GM19351 (cell line): ENCODE measurements around the gene PURA.
A peak's percentile ranks its signal among the peaks of the same experiment; 100 is the strongest.

Experiments
- ATAC-seq: cut with Tn5 transposase; IDR thresholded peaks from one replicate; pipeline ENCODE4 v1.9.1; 2021; ENCODE audit warnings: mild to moderate bottlenecking, moderate library complexity; ENCODE audit not compliant: unreplicated experiment

Gene PURA

DNA sequence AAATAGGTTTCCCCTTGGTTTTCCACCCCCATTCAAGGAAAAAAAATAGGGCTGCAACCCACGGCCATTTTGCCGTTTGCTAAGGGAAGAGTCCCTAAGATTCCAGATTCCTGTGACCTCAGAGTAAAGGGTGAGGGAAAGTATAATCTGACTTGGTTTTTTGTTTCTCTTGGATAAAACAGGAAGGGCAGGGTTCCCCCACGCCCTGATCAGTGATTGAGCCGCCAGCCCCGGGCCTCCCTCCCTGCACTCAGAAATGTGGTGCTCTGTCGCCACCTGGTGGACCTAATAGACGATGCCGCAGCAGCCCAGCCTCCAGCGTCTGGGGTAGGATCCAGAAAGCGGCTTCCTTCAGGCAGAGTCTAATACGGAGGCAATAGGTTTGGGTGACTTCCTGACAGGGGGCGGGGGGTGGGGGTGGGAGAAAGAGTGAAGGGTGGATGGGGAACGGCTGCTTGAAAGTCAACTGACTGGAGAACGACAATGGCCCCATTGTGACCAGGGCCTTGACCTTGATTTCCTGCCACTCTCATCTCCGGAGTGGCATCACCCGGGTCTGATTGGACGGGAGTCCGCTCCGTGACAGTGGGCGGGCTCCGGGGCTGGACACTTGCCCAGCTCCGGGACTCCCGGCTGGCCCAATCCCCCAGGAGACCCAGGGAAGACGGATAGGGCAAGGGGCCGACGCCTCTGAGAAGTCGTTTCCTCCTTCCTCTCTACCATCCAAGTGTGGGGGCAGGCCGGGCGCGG lies 43.3 kb downstream of the PURA start:
- peak; percentile 97 for ATAC-seq

DNA sequence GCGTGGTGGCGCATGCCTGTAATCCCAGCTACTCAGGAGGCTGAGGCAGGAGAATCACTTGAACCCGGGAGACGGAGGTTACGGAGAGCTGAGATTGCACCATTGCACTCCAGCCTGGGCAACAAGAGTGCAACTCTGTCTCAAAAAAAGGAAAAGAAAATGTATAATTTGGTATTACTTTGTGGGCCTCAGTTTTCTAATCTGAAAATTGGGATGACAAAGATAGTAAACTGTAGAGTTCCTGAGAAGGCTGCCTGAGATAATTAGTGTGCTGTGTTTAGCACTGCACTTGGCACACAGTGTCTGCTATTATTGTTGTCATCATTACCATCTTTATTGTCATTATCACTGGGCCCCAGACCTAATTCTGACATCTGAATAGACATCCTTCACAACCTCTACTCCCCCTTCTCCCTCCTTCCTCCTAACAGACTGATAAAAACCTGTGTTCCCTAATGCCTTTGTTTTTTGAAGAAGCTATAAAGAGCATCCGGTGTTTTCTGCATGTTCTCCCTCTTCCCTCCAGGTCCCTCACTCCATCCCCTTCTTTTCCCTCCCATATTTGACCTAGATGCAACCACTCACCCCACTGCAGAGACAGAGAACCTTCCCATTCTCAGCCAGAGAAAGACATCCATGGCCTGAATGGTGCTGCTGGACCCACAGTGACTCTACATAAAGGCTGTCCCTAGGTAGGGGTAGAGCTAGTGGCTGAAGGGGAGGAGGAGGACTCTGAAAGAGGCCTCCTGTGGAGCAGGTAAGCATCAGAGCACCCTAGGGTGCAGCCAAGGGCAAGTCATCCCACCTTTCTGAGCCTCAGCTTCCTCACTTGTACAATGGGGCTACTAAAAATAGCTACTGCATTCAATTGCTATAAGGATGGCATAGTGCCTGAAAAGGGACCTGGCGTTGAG lies 45.4 kb downstream of the PURA start:
- no peak for ATAC-seq

DNA sequence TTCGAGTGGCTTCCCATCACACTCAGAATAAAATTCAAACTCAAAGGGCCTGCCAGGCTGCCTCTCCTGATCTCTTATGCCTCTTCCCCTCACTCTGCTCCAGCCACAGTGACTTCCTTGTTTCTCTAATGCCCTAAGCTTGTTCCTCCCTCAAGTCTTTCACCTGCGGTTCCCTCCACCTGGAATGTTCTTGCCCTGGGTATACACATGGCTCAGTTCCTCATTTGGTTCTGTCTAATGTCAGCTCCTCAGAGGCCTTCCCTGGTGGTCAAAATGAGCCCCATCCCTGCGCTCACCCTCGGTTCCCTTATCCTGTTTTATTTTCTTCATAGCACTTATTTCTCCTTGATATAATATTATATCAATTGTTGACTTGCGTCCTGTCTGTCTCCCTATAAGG lies 48.4 kb downstream of the PURA start:
- ATAC-seq, result no peak

- no peak for ATAC-seq
These were observed 48.9 kb downstream of the PURA start for GRCh38 chr5:140162781-140163180.

- ATAC-seq, result no peak
These were observed 51.4 kb downstream of the PURA start for GRCh38 chr5:140165101-140165922.

DNA sequence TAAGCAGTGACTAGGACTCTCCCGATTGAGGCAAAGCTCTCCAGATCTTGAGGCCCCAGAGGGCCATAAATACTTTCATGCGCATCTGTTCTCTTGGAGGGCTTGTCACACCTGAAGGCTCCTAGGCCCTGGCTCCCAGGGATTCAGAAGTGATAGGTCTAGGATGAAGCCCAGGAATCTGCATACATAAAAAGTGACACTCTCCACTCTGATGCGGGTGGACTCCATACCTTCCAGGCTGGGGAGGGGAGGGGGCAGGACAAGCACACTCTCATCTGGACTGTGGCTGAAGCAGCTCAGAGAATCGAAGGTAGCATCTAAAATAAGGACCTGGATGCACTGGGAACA lies 52.0 kb downstream of the PURA start:
- ATAC-seq, result no peak

- no peak for ATAC-seq
These were observed 53.0 kb downstream of the PURA start for GRCh38 chr5:140166911-140167310.

- no peak for ATAC-seq
These were observed 54.5 kb downstream of the PURA start for GRCh38 chr5:140168371-140168770.

GRCh38 chr5:140169410-140169809 lies 55.5 kb downstream of the PURA start:
- ATAC-seq, result no peak

DNA sequence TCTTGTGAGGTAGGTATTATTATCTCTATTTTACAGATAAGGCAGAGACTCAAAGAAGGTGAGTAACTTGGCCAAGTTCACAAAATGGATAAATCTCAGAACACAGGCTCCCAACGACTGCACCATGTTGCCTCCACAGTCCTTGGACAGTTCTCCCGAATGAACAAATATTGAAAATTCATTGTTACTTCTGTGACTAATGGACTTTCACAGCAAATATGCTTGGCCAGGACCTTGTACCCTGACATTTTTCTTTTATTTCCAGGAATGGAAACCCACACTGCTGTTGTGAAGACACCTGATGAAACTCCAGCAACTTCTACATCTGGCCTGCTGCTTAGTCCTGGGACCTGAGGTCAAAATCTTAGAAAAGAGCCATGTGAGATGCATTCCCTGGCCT lies 58.6 kb downstream of the PURA start:
- ATAC-seq, result no peak

DNA sequence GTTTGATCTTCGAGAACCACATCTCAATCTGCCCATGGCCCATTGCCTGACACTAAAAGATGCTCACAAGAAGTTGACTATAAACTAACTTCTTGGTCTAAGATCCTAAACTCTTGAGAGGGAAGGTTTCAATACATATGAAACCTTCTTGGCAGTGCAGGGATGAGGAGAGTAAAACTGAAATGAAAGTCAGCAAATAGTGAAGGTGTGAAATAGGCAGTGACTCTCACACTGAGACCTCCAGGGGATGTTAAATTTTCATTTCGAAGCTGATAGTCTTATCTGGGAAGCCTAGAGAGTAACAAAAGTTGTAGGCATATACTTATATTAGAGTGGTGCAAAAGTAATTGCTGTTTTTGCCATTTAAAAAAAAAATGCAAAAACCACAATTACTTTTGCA lies 60.1 kb downstream of the PURA start:
- ATAC-seq, result no peak

DNA sequence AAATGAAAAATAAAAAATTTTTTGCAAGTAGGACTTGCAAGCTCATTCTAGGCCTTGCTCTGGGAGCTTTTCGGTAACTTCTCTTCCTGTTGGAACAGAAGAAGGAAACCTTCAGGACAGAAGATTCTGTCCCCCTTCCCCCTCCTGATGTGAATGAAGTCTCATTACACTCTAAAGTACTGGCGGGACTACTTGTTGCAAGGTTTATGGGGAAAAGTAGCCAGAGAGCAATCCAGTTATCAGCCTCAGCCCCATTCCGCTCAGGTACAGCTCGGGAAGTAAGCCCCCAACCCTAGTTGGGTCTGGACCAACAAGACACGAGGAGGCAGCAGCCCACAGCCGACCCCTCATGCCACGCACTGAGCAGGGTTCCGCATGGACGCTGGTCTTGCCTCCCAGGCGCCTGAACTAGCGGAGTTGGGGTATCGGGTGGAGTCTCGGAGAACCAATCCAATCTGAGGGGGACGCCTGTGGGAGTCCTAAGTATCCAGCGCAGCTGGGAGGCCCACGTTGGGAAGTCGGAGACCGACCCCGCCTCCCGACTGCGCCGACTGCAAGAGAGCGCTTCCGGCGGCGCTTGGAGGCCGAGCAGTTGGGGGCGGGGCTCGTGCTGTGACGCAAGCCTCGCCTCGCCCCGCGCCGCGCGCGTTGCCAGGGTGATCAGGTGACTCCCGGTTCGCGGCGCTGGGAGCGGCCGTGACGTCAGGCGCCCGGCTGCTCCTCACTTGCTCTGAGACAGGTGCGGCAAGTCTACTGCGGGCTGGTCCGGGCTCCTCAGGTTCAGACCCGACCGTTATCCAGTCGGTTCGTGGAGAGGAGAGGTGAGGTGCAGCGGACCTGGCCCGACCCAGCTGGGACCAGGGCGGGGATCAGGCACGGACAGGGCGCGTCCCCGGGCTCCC lies 60.8 kb downstream of the PURA start, which contains the start of gene CYSTM1:
Gene CYSTM1 (plus strand): TSS at position 724 of the 902 bp plus-strand sequence. CDS start 19,278 bp downstream, outside the sequence.
- ATAC-seq, result peak; percentile 93
